Loucy (cell line): Measurements from ENCODE around the gene DTX3.
"Not testable (repeated sequence)": the region's sequence is repeated elsewhere in the genome, so short reads cannot be mapped to it uniquely, and the experiment has no call there.

ENCODE experiments used
- H2AFZ ChIP-seq: fragments of 200-600 bp; sonication (generic); 2 replicates; pipeline ENCODE4 v1.6.0; 2016; ENCODE audit warnings: antibody characterized with exemption, mild to moderate bottlenecking, low read length, moderate library complexity
- H3F3A ChIP-seq: fragments of 200-600 bp; 2 replicates; pipeline ENCODE4 v1.6.0; 2016; ENCODE audit warnings: antibody characterized with exemption, low read depth, mild to moderate bottlenecking
- H3K27me3 ChIP-seq: fragments of 200-600 bp; sonication (generic); 2 replicates; pipeline ENCODE4 v1.6.1; 2014; ENCODE audit warnings: low read length, mild to moderate bottlenecking; ENCODE audit not compliant: insufficient read depth, poor library complexity, severe bottlenecking
- H3K36me3 ChIP-seq: fragments of 200-600 bp; sonication (generic); 2 replicates; pipeline ENCODE4 v1.6.1; 2016; ENCODE audit warnings: low read length; ENCODE audit not compliant: insufficient read depth
- H3K4me1 ChIP-seq: fragments of 200-600 bp; sonication (generic); 2 replicates; pipeline ENCODE4 v1.5.1; 2014; ENCODE audit warnings: low read length, mild to moderate bottlenecking; ENCODE audit not compliant: insufficient read depth, poor library complexity, severe bottlenecking
- H3K4me2 ChIP-seq: fragments of 200-600 bp; sonication (generic); 2 replicates; pipeline ENCODE4 v1.6.0; 2014; ENCODE audit warnings: antibody characterized with exemption, low read length, low read depth, mild to moderate bottlenecking; ENCODE audit not compliant: poor library complexity, severe bottlenecking
- H3K4me3 ChIP-seq: fragments of 200-600 bp; sonication (generic); 2 replicates; pipeline ENCODE4 v1.5.1; 2014; ENCODE audit warnings: low read length, mild to moderate bottlenecking, mixed read lengths; ENCODE audit not compliant: poor library complexity, severe bottlenecking
- H3K79me2 ChIP-seq: fragments of 200-600 bp; sonication (generic); 2 replicates; pipeline ENCODE4 v1.6.1; 2014; ENCODE audit warnings: low read length; ENCODE audit not compliant: insufficient read depth
- H3K9ac ChIP-seq: fragments of 200-600 bp; sonication (generic); 2 replicates; pipeline ENCODE4 v1.6.0; 2014; ENCODE audit warnings: mild to moderate bottlenecking, low read depth, low read length, moderate library complexity; ENCODE audit not compliant: poor library complexity, severe bottlenecking
- H3K9me2 ChIP-seq: fragments of 200-600 bp; sonication (generic); replicated peaks from 2 replicates; pipeline ENCODE4 v1.6.1; 2016; ENCODE audit warnings: low read depth, low read length, mixed read lengths
- H3K9me3 ChIP-seq: fragments of 200-600 bp; sonication (generic); 2 replicates; pipeline ENCODE4 v1.6.1; 2014; ENCODE audit warnings: mild to moderate bottlenecking, antibody characterized with exemption, low read length, low read depth; ENCODE audit not compliant: insufficient read depth
- H4K20me1 ChIP-seq: fragments of 200-600 bp; sonication (generic); 2 replicates; pipeline ENCODE4 v1.6.0; 2014; ENCODE audit warnings: antibody characterized with exemption, low read length, mild to moderate bottlenecking; ENCODE audit not compliant: insufficient read depth, poor library complexity, severe bottlenecking
- EZH2phosphoT487 ChIP-seq: fragments of 200-600 bp; IDR thresholded peaks from 2 replicates; pipeline ENCODE4 v1.6.1; 2018; ENCODE audit warnings: antibody characterized with exemption, mild to moderate bottlenecking, moderate library complexity, borderline replicate concordance
- TF ChIP-seq, protein P1 (sequence below): fragments of 200-600 bp; sonication (generic); conservative IDR thresholded peaks from 2 replicates; pipeline ENCODE4 v1.5.1; 2014; ENCODE audit warnings: mild to moderate bottlenecking, antibody characterized with exemption, low read length

Gene DTX3

DNA sequence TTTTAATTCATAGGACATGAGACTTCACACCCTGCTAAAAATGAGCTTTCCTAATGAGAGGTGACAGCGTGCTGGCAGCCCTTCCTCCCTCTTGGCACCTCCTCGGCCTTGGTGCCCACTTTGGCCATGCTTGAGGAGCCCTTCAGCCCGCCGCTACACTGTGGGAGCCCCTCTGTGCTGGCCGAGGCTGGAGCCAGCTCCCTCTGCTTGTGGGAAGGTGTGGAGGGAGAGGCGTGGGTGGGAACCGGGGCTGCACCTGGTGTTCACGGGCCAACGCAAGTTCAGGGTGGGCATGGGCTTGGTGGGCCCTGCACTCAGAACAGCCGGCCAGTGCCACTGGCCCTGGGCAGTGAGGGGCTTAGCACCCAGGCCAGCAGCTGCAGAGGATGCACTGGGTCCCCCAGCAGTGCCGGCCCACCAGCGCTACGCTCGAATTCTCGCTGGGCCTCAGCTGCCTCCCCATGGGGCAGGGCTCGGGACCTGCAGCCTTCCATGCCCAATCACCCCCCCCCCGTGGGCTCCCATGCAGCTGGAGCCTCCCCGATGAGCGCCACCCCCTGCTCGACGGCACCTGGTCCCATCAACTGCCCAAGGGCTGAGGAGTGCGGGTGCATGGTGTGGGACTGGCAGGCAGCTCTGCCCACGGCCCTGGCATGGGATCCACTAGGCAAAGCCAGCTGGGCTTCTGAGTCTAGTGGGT is 51.1 kb downstream of the DTX3 start:
- Histone ChIP-seq H3F3A (no peaks in the 10 kb centered on the region), H3K4me1 (no peaks in the 10 kb centered on the region), H4K20me1 (no peaks in the 10 kb centered on the region), H3K79me2 (no peaks in the 10 kb centered on the region), H3K9ac (no peak overlapping the region), H3K4me2 (no peak overlapping the region), H3K4me3 (no peak overlapping the region), H3K9me3 (0 out of 2 replicates have a peak, but pooled peaks cover 4% of the 10 kb centered on the region), H3K27me3 (no peaks in the 10 kb centered on the region), H3K36me3 (no peaks in the 10 kb centered on the region), H3K9me2 (no peaks in the 10 kb centered on the region), H2AFZ (no peak overlapping the region)
- TF ChIP-seq, protein P1, sequence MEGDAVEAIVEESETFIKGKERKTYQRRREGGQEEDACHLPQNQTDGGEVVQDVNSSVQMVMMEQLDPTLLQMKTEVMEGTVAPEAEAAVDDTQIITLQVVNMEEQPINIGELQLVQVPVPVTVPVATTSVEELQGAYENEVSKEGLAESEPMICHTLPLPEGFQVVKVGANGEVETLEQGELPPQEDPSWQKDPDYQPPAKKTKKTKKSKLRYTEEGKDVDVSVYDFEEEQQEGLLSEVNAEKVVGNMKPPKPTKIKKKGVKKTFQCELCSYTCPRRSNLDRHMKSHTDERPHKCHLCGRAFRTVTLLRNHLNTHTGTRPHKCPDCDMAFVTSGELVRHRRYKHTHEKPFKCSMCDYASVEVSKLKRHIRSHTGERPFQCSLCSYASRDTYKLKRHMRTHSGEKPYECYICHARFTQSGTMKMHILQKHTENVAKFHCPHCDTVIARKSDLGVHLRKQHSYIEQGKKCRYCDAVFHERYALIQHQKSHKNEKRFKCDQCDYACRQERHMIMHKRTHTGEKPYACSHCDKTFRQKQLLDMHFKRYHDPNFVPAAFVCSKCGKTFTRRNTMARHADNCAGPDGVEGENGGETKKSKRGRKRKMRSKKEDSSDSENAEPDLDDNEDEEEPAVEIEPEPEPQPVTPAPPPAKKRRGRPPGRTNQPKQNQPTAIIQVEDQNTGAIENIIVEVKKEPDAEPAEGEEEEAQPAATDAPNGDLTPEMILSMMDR: no peak
- no peak for TF ChIP-seq EZH2phosphoT487

DNA sequence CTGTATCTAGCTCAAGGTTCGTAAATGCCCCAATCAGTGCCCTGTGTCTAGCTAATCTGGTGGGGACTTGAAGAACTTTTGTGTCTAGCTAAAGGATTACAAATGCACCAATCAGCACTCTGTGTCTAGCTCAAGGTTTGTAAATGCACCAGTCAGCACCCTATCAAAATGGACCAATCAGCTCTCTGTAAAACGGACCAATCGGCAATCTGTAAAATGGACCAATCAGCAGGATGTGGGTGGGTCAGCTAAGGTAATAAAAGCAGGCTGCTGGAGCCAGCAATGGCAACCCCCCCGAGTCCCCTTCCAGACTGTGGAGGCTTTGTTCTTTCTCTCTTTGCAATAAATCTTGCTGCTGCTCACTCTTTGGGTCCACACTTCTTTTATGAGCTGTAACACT is 51.8 kb downstream of the DTX3 start:
- not testable (repeated sequence) for H3K4me2 ChIP-seq, H3K9me3 ChIP-seq, H3K36me3 ChIP-seq

DNA sequence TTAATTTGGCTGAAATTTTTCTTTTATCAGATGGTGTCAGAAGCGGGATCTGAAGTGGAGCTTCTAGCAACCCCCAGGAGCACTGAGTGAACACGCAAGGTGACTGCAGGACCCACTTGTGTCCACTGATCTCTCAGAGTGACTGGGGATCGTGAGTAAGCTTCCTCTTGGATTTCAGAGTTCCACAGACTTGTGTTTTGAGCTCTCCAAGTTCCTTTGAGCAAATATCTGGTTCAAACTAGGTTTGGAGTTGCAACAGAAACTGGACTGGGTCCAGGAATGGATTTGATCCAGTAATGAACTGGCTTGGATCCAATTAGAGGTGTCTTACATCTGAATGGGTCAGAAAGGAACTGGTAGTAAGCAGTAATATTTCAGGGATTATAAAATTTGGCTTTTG is 53.1 kb downstream of the DTX3 start:
- Histone ChIP-seq H3K9me3 (0 out of 2 replicates have a peak, but pooled peaks cover under 1% of the 10 kb centered on the region), H3K9ac (no peak overlapping the region), H3K27me3 (no peaks in the 10 kb centered on the region), H2AFZ (no peak overlapping the region), H3K4me1 (no peaks in the 10 kb centered on the region), H3K36me3 (no peaks in the 10 kb centered on the region), H3K4me2 (no peak overlapping the region), H3K79me2 (no peaks in the 10 kb centered on the region), H3K9me2 (no peaks in the 10 kb centered on the region), H3K4me3 (no peak overlapping the region), H4K20me1 (no peaks in the 10 kb centered on the region), H3F3A (no peaks in the 10 kb centered on the region)
- TF ChIP-seq, protein P1: no peak
- TF ChIP-seq EZH2phosphoT487: no peak

More for the DNA sequence above, 51.8 kb downstream of the DTX3 start:
- H3K9ac ChIP-seq, H3K79me2 ChIP-seq, H3F3A ChIP-seq, H3K4me1 ChIP-seq, H2AFZ ChIP-seq, H3K9me2 ChIP-seq, H3K4me3 ChIP-seq, H3K27me3 ChIP-seq, H4K20me1 ChIP-seq: not testable (repeated sequence)

DNA sequence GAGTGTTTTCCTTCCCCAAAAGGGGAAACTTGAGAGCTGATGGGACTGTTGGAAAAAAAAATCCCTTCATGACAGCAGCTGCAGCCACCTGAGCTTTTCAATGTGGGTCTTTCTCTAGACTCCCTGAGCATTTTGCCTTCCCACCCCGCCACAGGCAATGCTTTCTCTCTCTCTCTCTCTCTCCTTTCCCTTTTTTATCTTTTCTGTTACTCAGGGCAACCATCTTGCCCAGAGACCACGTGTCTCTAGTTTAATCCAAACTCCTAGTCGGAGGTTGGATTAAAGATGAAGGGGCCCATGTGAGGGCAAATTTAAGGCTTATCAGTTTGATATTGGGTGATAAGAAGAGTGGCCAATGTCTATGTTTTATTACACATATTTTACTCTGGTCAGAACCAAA is 54.3 kb downstream of the DTX3 start:
- Histone ChIP-seq H3K9me2 (no peaks in the 10 kb centered on the region), H3K36me3 (no peaks in the 10 kb centered on the region), H3K9me3 (no peaks in the 10 kb centered on the region), H3K9ac (no peak overlapping the region), H3K4me3 (no peak overlapping the region), H3K27me3 (no peaks in the 10 kb centered on the region), H3K4me1 (no peaks in the 10 kb centered on the region), H2AFZ (no peak overlapping the region), H4K20me1 (no peaks in the 10 kb centered on the region), H3F3A (no peaks in the 10 kb centered on the region), H3K79me2 (no peaks in the 10 kb centered on the region), H3K4me2 (no peak overlapping the region)
- TF ChIP-seq, protein P1: no peak
- TF ChIP-seq EZH2phosphoT487: no peak
